Ovary (tissue), 9 donors: ENCODE results near the gene QSOX2. TPM values are rescaled to one million over a fixed set of nuclear protein-coding genes. Genes with fewer than 3 reads are reported as not detected.

Source experiments
- DNase-seq, 5 donors: peaks; one replicate each; pipeline ENCODE4 v3.0.0-alpha.2; 2019 to 2020
- H3K27ac ChIP-seq, 2 donors: fragments of 200-600 bp; one replicate each; pipeline versions ENCODE4 v1.5.1 to v1.8.0; 2019 to 2022
- H3K27me3 ChIP-seq: fragments of 200-600 bp; one replicate; pipeline ENCODE4 v1.8.0; 2022
- H3K36me3 ChIP-seq: fragments of 200-600 bp; sonication (generic); one replicate; pipeline ENCODE4 v1.5.1; 2019
- H3K4me1 ChIP-seq: one replicate; pipeline ENCODE4 v1.8.1; 2013; ENCODE audit warnings: mild to moderate bottlenecking, moderate library complexity; ENCODE audit not compliant: insufficient read depth
- H3K4me3 ChIP-seq: fragments of 200-600 bp; sonication (generic); one replicate; pipeline ENCODE4 v1.5.1; 2017
- H3K9me3 ChIP-seq, 2 donors: fragments of 200-600 bp in 1 of 2; sonication (generic) in 1 of 2; one replicate each; pipeline versions ENCODE4 v1.5.1 to v1.8.1; 2013 to 2019; ENCODE audit warnings: mild to moderate bottlenecking in 1 of 2, moderate library complexity in 1 of 2
- EP300 ChIP-seq: sonication (generic); formaldehyde crosslinking; IDR thresholded peaks from one replicate; pipeline ENCODE4 v1.6.1; 2017; ENCODE audit warnings: antibody characterized with exemption
- POLR2A ChIP-seq: fragments of 450-650 bp; IDR thresholded peaks from one replicate; pipeline ENCODE4 v1.6.1; 2017; ENCODE audit warnings: antibody characterized with exemption, mild to moderate bottlenecking, moderate library complexity
- WGBS, 3 donors: extraction: QIAGEN DNeasy Blood & Tissue Kit in 1 of 3; methylation state at CpG; one replicate each; pipeline versions ENCODE4 v1.1.5 to v1.1.7; 2013 to 2017; 5-methylcytosine and 5-hydroxymethylcytosine counted together
- intact Hi-C, 4 donors: fragments of 100-400 bp; cut with DNase I; formaldehyde crosslinking; loops; one replicate each; pipeline versions ENCODE4 v1.11.0 to v1.15.1; 2022 to 2023
- polyA plus RNA-seq, 2 donors: library from polyadenylated mRNA; stranded (reverse); fragments of 200-250 nt in 1 of 2; fragments of 350-450 nt in 1 of 2; fragmentation: Illumina TruSeq in 1 of 2; extraction: RNeasy Lipid Tissue Mini Kit (QIAGEN cat#74804) in 1 of 2; gene quantifications; one replicate each; pipeline ENCODE4 v1.2.3, GENCODE V29; 2013 to 2014
- total RNA-seq, 7 donors: library from RNA; depleted of rRNA in 2 of 7; stranded (reverse); fragments of >200 nt in 2 of 7; fragmentation: NEBNext Ultra II Directional in 3 of 7; extraction: Animal tissue kit (Norgen Biotek cat#: 25700) in 3 of 7; gene quantifications; one replicate each; pipeline versions ENCODE4 v1.1.0 to v1.2.4, GENCODE V29; 2016 to 2023
- TF ChIP-seq, protein P1 (sequence below), 3 donors: fragments of 450-650 bp in 2 of 3; fragments of 200-600 bp in 1 of 3; IDR thresholded peaks; one replicate each; pipeline versions ENCODE4 v1.5.1 to v1.8.0; 2016 to 2022; ENCODE audit warnings: antibody characterized with exemption in 3 of 3, mild to moderate bottlenecking in 1 of 3
- donor health status: DM: no; HTN: no; CAD: no; lungs with moderate emphysema.
- donor health status: DM: no; HTN: no; CAD: no.
- donor health status: Bipolar disorder and iron deficiency.
- donor health status: DM: yes; HTN: yes; CAD: no.
- donor health status: DM: no; HTN: no; CAD: no.
- donor health status: DM: yes; HTN: yes; CAD: no.

The QSOX2 gene
- total and polyA plus RNA-seq, 9 donors: 5.6 to 14.3 (median 7.8) TPM

DNA sequence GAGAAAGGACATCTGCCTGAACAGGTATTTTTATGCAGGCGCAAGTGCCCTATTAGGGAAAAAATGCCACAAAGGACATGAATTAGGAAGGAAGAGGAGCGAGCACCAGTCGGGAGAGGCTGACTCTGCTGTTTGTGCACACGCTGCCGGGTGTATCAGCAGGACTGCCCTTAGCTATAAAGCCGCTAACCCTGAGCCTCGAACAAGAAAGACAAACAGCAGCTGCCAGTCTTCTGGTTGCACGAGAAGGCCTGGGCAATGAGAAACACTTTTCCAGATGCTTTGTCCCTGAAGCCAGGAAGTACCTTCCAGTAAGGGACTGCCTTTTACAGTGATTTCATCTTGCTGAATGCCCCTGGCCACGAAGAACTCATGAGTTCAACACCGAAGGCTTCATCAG, 12.6 kb downstream of the QSOX2 start:
- TF ChIP-seq POLR2A: no peak
- TF ChIP-seq, protein P1, sequence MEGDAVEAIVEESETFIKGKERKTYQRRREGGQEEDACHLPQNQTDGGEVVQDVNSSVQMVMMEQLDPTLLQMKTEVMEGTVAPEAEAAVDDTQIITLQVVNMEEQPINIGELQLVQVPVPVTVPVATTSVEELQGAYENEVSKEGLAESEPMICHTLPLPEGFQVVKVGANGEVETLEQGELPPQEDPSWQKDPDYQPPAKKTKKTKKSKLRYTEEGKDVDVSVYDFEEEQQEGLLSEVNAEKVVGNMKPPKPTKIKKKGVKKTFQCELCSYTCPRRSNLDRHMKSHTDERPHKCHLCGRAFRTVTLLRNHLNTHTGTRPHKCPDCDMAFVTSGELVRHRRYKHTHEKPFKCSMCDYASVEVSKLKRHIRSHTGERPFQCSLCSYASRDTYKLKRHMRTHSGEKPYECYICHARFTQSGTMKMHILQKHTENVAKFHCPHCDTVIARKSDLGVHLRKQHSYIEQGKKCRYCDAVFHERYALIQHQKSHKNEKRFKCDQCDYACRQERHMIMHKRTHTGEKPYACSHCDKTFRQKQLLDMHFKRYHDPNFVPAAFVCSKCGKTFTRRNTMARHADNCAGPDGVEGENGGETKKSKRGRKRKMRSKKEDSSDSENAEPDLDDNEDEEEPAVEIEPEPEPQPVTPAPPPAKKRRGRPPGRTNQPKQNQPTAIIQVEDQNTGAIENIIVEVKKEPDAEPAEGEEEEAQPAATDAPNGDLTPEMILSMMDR (IDR thresholded peaks at IDR 0.05): no peak
- TF ChIP-seq EP300: no peak
- no peaks in the 10 kb centered on the region for H3K27me3 ChIP-seq
- H3K9me3 ChIP-seq: no peaks in the 10 kb centered on the region
- no peaks in the 10 kb centered on the region for H3K36me3 ChIP-seq
- WGBS, 3 donors: 60 to 70% (median 65%) methylated on average over 10 of the region's 10 CpGs
- intact Hi-C loops: no loop called here
- H3K27ac ChIP-seq: no peak overlapping the region
- no peak for DNase-seq
- peaks cover 4% of the 10 kb centered on the region for H3K4me1 ChIP-seq
- no peak overlapping the region for H3K4me3 ChIP-seq

DNA sequence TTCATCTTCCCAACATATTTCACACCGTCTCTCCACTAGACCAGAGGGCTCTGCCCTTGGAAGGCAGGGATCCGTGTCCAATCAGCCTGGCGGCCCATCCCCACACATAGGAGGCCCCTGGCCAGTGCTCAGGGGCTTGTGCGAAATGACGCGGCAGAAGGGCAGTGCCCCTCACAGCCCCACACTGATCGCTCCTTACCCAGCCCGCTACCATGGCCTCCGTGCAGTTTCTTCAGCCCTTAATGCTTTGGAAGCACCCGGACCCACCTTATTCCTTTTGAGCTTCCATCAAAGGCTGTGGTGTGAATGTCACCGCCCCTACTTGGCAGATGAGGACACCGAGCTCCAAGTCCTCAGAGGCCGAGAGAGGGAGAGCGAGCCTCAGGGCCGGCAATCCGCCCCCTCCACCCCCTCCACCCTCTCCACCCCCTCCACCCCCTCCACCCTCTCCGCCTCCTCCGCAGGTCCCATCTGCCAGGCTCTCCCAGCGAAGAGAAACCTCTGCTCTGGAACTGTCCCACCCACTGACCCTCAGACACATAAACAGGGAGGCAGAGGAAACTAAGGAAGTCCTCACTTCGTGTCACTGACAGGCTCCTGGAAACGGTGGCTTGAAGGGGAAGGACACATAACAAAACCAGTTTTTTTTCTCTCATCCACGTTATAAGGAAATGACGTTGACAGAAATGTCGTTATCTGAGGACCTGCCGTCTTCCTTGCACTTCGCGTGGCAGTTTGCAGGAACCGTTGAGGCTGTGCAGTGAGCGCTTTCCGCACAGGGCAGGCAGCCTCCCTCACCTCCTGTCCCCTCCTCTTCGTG, 13.9 kb downstream of the QSOX2 start:
- intact Hi-C loops: no loop called here
- Histone ChIP-seq H3K27me3 (no peaks in the 10 kb centered on the region), H3K36me3 (no peaks in the 10 kb centered on the region), H3K4me3 (no peak overlapping the region), H3K9me3 (no peaks in the 10 kb centered on the region), H3K27ac (no peak overlapping the region), H3K4me1 (peaks cover 4% of the 10 kb centered on the region)
- 81 to 84% (median 81%) methylated on average over 31 of the region's 31 CpGs for WGBS, 3 donors
- no peak for DNase-seq
- TF ChIP-seq, protein P1 (IDR thresholded peaks at IDR 0.05): no peak
- TF ChIP-seq EP300: no peak
- TF ChIP-seq POLR2A: no peak

DNA sequence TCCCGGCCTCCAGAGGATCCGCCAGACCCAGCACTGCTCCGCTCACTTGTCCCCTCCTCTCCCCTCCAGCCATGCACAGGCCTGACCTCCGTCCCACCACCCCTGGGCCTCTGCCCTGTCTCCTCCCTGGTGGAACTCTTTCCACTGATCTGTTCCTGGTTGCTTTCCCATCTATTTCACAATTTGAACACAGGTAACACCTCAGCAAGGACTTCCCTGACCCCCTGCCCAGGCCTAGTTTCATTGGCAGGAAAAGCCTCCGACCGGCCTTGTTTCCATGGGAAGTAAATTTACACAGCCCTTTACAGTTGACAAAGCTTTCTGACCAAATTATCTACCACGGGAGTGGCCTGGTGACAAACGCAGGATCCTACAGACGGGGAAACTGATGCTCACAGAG, 14.8 kb downstream of the QSOX2 start:
- Histone ChIP-seq H3K9me3 (no peaks in the 10 kb centered on the region), H3K36me3 (no peaks in the 10 kb centered on the region), H3K4me3 (no peak overlapping the region), H3K4me1 (peaks cover 4% of the 10 kb centered on the region), H3K27me3 (no peaks in the 10 kb centered on the region), H3K27ac (no peak overlapping the region)
- intact Hi-C loops: no loop called here
- DNase-seq: no peak
- TF ChIP-seq POLR2A (no peak), EP300 (no peak)
- TF ChIP-seq, protein P1 (IDR thresholded peaks at IDR 0.05): no peak
- WGBS, 3 donors: 93 to 96% (median 93%) methylated on average over 9 of the region's 9 CpGs

DNA sequence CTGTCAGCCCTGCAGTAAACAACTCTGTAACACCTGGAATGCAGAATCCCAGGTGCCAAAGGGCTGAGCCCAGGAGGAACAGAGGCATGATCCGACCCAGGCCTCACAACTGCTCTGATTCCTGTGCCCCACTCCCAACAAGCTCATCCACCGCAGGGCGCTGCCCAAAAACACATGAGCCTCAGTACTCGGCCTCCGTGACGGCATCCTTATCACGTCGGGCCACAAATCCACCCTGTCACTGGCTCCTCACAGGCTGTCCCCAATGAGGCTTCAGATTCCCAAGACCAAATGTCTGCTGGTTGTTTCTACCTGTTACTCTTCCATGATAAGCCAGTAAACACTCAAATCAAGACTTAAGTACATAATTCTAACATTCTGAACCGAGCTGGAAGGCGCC, 15.2 kb downstream of the QSOX2 start:
- WGBS, 3 donors: 93 to 97% (median 97%) methylated on average over 10 of the region's 10 CpGs
- Histone ChIP-seq H3K9me3 (no peaks in the 10 kb centered on the region), H3K27me3 (no peaks in the 10 kb centered on the region), H3K4me1 (peaks cover 4% of the 10 kb centered on the region), H3K36me3 (no peaks in the 10 kb centered on the region), H3K4me3 (no peak overlapping the region), H3K27ac (no peak overlapping the region)
- no peak for DNase-seq
- TF ChIP-seq, protein P1 (IDR thresholded peaks at IDR 0.05): no peak
- TF ChIP-seq EP300 (no peak), POLR2A (no peak)
- intact Hi-C loops: no loop called here
